GM21576 (cell line): ENCODE results near the gene WDR48.
A peak's percentile ranks its signal among the peaks of the same experiment; 100 is the strongest.

ENCODE experiments used
- ATAC-seq: cut with Tn5 transposase; IDR thresholded peaks from one replicate; pipeline ENCODE4 v1.9.1; 2021; ENCODE audit warnings: mild to moderate bottlenecking, moderate library complexity; ENCODE audit not compliant: unreplicated experiment

The WDR48 gene

DNA sequence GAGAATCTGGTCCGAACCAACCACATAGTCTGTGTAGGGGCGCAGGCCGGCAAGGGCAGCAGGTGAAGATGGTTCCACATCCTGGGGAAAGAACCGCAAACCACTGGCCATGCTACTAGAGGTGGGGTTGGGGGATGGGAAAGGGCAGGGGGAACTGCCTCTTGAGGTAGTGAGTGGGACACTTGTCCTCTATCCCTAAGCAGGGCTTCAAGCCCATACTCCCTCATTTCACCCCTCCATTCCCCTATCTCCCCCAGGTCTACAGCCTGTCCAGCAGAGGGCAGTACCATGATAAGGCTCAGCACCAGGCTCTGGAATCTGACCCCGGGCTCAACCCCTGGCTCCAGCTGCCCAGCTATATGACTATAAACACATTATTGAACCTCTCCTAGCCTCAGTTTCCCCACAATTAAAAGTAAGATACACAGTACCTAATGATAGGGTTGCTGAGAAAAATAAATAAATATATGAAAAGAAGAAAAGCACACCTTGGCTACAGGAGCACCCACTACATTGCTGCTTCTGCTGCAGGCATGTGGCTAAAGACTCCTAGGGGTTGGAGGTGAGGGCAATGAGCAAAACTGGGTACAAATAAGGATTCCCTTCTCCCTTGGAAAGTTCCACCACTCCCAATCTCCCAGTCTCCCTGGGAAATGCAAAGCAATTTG lies 49.3 kb downstream of the WDR48 start:
- ATAC-seq, result peak; percentile 64

DNA sequence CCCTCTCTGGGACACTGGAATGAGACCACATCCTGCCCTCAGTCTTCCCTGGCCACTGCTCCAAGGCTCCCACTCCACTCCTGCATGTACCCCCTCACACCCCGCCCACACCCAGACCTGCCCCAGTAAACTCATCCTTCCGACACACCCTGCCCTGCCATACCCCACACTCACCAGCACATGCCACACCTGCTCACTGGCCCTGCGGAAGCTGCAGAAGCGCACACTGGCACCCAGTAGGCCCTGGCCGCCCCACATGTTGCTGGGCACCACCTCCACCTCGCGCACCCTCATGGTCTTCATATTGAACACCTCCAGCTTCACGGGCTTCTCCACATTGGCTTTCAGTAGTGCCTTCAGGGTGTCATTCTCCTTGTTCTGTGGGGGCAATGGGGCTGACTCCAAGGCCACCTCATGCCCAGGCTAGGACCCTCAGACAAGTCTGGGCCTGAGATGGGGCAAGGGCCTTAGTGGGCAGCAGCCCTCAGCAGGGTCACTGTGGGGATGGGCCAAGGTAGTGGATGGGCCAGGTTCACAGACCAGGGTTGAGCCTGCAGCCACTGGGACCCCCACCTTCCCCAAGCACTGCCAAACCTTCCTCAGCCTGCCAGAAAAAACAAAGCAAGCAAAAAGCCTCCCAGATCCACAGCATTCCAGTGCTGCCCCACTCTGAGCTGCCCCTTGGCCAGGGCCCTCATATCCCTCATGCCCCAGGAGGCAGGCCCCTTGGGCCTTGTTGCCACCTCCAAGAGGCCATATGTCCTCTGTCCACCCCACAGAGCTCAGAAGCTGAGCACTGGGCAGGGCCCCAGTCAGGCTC lies 50.9 kb downstream of the WDR48 start:
- ATAC-seq, result no peak

- no peak for ATAC-seq
Measured at GRCh38 chr3:39103324-39103693, 51.5 kb downstream of the WDR48 start.

DNA sequence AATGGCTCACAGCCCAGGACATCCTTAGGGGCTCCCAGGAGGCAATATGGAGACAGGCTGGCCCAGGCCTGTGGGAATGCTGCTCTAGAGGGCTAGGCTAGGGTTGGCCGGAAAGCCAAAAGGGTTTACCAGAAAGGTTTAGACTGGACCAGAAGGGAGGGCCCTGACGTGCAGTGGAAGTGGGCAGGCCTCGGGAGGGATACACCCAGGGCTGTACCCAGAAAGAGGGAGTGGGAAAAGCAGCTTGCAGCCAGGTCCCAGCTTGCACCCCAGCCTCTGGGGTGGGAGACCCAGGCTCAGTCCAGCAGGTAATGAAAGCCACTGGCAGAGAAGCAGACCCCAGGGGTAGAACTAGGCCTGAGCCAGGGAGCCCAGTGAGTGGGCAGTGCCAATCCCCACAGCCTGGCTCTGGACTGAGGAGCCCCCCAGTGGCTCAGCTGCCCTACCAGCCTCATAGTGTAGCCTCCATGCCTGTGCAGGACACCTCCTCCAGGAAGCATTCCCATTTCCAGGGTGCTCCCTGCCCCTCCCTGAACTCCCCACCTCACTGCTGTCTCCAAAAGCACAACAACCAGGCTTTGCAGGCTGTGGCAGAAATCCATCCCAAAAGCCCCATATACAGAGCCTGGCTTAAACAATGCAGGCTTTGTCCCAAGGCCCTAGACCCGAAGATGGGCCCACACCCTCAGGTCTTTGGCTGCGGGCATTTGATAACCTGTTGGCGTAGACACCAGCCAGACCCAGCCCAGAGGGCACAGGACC lies 52.2 kb downstream of the WDR48 start:
- no peak for ATAC-seq

GRCh38 chr3:39104961-39105686 lies 53.3 kb downstream of the WDR48 start:
- no peak for ATAC-seq

DNA sequence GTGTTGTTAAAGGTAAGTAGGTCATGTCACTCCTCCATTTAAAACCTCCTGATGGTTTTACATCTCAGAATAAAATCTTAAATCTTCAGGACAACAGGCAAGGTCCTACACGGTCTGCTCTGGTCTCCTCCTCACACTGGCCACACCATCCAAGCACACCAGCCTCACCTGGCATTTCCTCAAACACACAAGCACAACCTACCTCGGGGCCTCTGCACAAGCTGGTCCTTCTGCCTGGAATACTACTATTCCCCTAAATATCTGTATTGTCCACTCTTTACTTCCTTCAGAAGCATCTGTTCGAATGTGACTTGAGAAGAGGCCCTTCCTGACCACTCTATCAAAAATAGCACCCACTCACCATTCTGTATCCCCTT lies 53.9 kb downstream of the WDR48 start:
- no peak for ATAC-seq

DNA sequence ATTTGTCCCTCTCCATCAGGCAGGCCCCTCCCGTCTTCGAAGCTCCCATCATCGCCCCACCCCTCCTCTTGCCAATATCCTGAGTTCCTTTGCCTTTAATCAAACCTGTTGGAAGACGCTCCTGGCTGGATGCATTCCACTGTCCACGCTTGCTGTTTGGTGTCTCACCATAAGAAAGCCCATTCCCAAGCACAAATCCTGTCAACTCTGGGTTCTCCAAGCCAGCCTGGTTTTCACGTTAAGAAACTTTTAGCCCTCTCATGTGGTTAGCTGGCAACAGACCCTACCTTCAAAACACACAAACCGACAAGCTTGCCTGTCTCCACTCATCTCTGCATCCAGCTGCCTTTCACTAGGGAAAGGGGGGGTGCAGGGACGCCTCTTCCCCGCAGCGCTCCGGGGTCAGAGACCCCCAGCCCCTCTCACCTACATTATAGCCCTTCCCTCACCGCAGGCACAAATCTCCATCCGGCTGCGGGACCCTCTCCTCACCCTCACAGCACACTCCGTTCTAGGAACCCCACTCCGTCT lies 54.5 kb downstream of the WDR48 start:
- no peak for ATAC-seq

- ATAC-seq, result no peak
Measured at GRCh38 chr3:39106851-39107387, 55.1 kb downstream of the WDR48 start.

DNA sequence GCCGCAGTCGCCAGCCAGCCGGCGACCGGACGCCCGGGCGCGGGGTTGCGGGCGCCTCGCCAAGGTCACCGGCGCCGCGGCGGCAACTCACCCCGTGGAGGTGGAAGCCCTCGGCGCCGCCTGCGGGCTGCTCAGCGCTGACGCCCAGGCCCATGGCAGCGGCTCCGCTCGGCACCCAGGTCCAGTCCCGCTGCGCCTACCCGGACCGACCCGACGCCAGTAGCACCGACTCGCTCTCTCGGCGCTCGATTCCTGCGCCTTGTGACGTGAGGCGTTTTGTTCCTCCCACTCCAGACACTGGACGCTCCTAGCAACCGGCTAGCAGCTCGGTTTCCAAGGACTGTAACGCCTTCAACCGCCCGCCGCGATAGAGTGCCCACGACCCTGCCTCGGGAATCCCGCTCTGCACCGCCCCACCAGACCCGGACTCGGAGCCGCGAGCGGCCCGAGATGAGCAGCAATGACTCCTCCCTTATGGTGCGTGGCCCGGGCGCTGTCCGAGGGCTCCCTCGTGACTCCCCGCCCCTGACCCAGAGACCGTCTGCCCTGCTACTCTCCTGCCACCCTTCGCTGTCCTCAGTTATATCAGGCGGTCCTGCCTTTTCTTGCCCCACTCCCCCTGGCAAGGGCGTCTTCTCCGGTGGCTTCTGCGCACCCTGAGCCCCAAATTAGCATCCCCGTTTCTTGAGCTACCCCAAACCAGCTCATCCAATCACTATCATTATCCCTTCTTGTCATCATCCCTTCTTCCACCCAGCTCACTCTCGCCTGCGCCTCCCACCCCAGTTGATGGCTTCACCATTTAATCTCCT lies 55.8 kb downstream of the WDR48 start, which contains the start of the genes GORASP1 and TTC21A:
GORASP1 (minus strand) TSS at position 240 of the 812 bp plus-strand sequence; CDS start at position 154, 86 bp downstream.
TTC21A (plus strand) TSS at position 293 of the 812 bp plus-strand sequence; CDS start at position 451, 158 bp downstream.
- peak; percentile 48 for ATAC-seq

GRCh38 chr3:39108200-39108710 lies 56.4 kb downstream of the WDR48 start:
- ATAC-seq, result peak; percentile 79

GRCh38 chr3:39109086-39109485 lies 57.3 kb downstream of the WDR48 start:
- ATAC-seq, result no peak

DNA sequence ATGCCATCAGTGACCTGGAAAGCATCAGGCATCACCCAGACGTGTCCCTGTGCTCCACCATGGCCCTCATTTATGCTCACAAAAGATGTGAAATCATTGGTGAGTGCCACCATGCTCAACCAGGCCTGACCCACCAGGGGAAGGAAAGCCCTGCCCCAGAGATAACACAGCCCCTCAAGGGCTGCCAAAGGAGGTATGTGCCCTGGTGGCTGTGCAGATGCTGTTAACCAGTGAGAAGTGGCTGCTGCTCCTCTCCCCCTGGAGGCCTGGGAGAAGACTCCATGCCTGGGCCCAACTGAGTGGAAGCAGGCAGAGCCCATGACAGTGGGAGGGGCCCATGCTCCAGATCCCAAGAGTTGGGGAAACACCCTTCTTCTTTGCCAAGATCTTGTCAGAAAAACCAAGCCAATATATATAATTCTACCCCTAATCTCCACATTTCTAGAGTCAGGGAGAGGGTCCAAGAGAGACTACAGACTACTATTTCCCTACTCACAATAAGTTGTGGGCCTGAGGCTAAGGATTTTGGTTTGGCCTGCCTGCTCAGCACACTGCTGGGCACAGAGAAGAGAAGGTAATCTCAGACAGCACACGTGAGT lies 58.3 kb downstream of the WDR48 start:
- no peak for ATAC-seq

GRCh38 chr3:39112113-39112512 lies 60.3 kb downstream of the WDR48 start:
- ATAC-seq, result no peak

- ATAC-seq, result no peak
Measured at GRCh38 chr3:39112535-39112934, 60.7 kb downstream of the WDR48 start.

DNA sequence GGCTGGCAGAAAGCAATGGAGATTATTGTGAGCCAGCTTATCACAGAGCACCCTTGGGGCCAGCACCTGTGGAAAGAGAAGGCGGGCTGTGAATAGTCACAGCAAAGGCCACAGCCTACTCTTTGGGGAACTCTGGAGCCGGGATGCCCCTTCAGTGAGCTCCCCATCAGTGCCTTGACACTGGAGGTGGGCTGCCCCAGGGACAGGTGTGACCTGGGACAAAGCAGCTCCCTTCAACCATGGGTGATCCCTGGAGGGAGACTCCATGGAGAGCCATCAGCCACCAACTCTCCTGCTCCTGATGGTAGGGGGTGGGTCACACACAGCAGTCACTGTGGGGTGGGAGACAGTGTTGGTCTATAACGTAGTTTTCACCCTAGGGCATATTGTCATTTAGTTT lies 61.5 kb downstream of the WDR48 start:
- no peak for ATAC-seq

DNA sequence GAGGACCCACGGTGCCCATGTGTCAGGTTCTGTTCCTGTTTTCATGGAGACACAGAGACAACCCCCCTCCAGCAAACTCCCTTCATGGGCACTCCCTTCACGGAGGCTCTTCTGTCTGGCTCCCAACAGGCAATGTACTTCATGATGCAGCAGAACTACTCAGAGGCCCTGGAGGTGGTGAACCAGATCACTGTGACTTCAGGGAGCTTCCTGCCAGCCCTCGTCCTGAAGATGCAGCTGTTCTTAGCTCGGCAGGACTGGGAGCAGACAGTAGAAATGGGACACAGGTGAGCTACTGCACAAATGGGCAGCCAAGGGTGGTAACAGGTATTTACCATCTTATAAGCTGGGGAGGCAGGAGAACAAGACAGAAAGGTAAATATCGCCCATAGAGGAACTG lies 62.6 kb downstream of the WDR48 start:
- ATAC-seq, result no peak

GRCh38 chr3:39115870-39116269 lies 64.1 kb downstream of the WDR48 start:
- ATAC-seq, result no peak

DNA sequence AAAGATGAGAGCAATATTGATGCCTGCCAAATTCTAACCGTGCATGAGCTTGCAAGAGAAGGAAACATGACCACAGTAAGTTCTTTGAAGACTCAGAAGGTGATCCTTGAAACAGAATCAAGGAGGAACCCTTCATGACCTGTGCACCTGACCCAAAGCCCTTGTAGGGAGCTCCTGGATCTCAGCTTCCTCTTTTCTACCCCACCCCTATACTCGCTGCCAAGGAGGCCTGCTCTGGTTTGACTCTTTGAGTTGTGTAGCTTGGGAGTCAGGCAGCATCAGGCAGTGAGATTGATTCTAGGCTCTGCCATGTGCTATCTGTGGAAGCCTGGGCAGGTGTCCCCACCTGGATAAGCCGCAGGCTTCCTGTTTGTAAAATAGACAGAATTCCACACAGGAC lies 66.3 kb downstream of the WDR48 start:
- no peak for ATAC-seq
